Measurements from ENCODE around the gene SDF2L1. TPM values are rescaled to one million over a fixed set of nuclear protein-coding genes. Genes with fewer than 3 reads are reported as not detected.

SDF2L1 gene
- total and polyA plus RNA-seq, 9 of the 15 experiments (the other 6 are each of a cell fraction or from before 2014, with no cell fraction given): 15.1 to 989 (median 124) TPM

- TF ChIP-seq VEZF1 (CRISPR knock-in tag; IDR thresholded peaks at IDR 0.05) (no peak), FOXA3 (CRISPR knock-in tag; conservative IDR thresholded peaks at IDR 0.05 in 1 of 2, IDR thresholded peaks at IDR 0.05 in 1 of 2) (no peak), ZNF175 (CRISPR knock-in tag; IDR thresholded peaks at IDR 0.05; ENCODE audit: low read depth) (no peak), HES1 (IDR thresholded peaks at IDR 0.05; ENCODE audit: low read depth) (no peak), SRSF3 (IDR thresholded peaks at IDR 0.05; ENCODE audit: insufficient read depth, low read length) (no peak), ZNF785 (CRISPR knock-in tag; IDR thresholded peaks at IDR 0.05) (no peak), ZNF124 (CRISPR knock-in tag; IDR thresholded peaks at IDR 0.05) (no peak), ATF7 (IDR thresholded peaks at IDR 0.05) (no peak), FOXO4 (CRISPR knock-in tag; IDR thresholded peaks at IDR 0.05) (no peak), HCFC1 (IDR thresholded peaks at IDR 0.05; ENCODE audit: low read depth, low read length) (peak; percentile 65), CREBBP (IDR thresholded peaks at IDR 0.05; ENCODE audit: low read depth, low read length) (no peak), NELFE (IDR thresholded peaks at IDR 0.05; ENCODE audit: insufficient read depth, insufficient read length) (no peak), ZBTB2 (IDR thresholded peaks at IDR 0.05) (no peak), ZNF780A (CRISPR knock-in tag; IDR thresholded peaks at IDR 0.05) (no peak), FOS (IDR thresholded peaks at IDR 0.05; ENCODE audit: extremely low read depth, insufficient read length) (no peak), CHD2 (IDR thresholded peaks at IDR 0.05; ENCODE audit: low read depth, low read length) (peak; percentile 35), ZFP36 (IDR thresholded peaks at IDR 0.05; ENCODE audit: low read depth, low read length, partially characterized antibody) (no peak), NR2C1 (IDR thresholded peaks at IDR 0.05) (no peak), NR2C1 (tag; IDR thresholded peaks at IDR 0.05) (no peak), SIRT6 (IDR thresholded peaks at IDR 0.05; ENCODE audit: low read depth, low read length) (peak; percentile 50), SMARCA4 (IDR thresholded peaks at IDR 0.05) (no peak), TAF1 (IDR thresholded peaks at IDR 0.05; ENCODE audit: control insufficient read depth, extremely low read depth, insufficient read depth, low read length, severe bottlenecking) (no peak), BRD4 (IDR thresholded peaks at IDR 0.05) (peak; percentile 99), HMG20B (CRISPR knock-in tag; IDR thresholded peaks at IDR 0.05) (no peak), KAT8 (IDR thresholded peaks at IDR 0.05; ENCODE audit: low read depth) (no peak)
Observed at GRCh38 chr22:21642584-21643448, 714 bp downstream of the SDF2L1 start (continued).
